Dedifferentiated amniotic fluid mesenchymal stem cell (primary cell): ENCODE measurements around the gene PTCD2.

Experiments
- DNase-seq: peaks from one replicate; pipeline ENCODE4 v3.0.0-alpha.2; 2016; ENCODE audit errors: extremely low spot score

PTCD2 gene

DNA sequence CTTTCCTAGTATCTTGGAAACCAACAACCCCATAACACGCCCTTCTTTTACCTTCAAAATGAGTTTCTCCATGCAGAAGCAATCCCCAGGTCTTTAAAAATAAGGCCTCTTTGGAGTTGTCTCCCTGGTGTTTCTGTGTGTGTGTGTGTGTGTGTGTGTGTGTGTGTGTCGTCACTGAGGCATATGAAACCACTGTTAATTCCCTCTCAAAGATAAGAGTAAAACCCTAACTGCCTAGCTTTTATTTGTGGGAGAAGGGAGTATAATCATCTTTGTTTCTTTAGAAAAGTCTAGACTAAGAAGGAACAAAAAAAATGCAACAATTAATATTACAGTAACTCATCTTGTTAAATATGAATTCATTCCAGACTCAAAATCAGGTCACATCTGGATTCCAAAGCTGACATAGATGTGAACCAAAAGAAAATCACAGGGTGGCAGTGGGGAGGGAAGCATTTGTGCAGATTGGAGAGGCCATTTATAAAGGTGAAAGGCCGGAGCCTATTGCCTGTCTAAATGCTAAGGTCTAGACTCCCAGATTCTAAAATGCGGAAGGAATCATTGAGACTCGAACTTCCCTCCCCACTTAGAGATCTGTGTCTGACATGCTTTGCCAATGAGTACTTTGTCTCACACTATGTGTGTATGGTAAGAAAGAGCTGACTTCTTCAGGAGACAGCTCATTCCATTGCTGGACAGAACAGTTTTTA, 95.6 kb downstream of the PTCD2 start:
- DNase-seq = no peak

GRCh38 chr5:72417333-72418062, 97.3 kb downstream of the PTCD2 start:
- DNase-seq = no peak
